ENCODE measurements around the gene CLIP1. TPM values are rescaled to one million over a fixed set of nuclear protein-coding genes. Genes with fewer than 3 reads are reported as not detected.

Gene CLIP1
- total and polyA plus RNA-seq, 2 of the 8 experiments (the other 6 are each of a cell fraction or from before 2014, with no cell fraction given) = 19.0 to 27.6 TPM

- TF ChIP-seq HDAC2 (IDR thresholded peaks at IDR 0.05; ENCODE audit: borderline replicate concordance in 1 of 2, low read depth in 2 of 2, low read length in 2 of 2) (peak in 1 of 2 experiments; percentile 77; a peak in 2 of 4 replicates), SP2 (IDR thresholded peaks at IDR 0.05; ENCODE audit: low read length) (no peak)
These were observed 195.9 kb downstream of the CLIP1 start (continued) for GRCh38 chr12:122226366-122227125.

Measured in H1 (cell line).